HG03064 (cell line): ENCODE measurements around the gene MPL.
A peak's percentile ranks its signal among the peaks of the same experiment; 100 is the strongest.

Source experiments
- ATAC-seq: cut with Tn5 transposase; IDR thresholded peaks from one replicate; pipeline ENCODE4 v1.9.1; 2021; ENCODE audit warnings: low read depth; ENCODE audit not compliant: unreplicated experiment

Gene MPL

DNA sequence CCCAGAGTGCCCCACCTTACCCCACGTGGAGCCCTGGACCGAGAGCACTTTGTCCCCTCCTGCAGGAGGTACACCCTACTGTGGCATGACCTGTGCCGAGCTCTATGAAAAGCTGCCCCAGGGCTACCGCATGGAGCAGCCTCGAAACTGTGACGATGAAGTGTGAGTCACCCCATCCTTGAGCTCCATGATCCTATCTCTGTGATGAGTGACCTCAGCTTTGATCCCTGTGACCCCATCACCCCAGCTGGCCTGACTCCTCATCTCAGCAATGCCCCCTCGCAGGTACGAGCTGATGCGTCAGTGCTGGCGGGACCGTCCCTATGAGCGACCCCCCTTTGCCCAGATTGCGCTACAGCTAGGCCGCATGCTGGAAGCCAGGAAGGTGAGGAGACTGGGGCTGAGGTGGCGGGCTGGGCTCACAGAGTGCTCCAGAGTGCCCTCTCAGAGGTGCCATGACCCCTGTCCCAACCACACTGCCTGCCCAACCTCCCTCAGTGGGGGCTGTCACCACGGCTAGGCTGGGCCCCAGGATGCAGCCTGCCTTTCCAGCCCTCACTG, 16.2 kb upstream of the MPL start:
- no peak for ATAC-seq

DNA sequence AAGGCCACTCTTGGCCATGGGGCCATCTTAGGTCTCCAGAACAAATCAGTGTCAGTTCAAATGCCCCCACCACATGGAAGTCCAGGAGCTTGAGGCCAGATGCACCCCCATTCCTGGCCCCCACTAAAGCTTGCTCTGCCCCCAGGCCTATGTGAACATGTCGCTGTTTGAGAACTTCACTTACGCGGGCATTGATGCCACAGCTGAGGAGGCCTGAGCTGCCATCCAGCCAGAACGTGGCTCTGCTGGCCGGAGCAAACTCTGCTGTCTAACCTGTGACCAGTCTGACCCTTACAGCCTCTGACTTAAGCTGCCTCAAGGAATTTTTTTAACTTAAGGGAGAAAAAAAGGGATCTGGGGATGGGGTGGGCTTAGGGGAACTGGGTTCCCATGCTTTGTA, 15.1 kb upstream of the MPL start:
- ATAC-seq = no peak

DNA sequence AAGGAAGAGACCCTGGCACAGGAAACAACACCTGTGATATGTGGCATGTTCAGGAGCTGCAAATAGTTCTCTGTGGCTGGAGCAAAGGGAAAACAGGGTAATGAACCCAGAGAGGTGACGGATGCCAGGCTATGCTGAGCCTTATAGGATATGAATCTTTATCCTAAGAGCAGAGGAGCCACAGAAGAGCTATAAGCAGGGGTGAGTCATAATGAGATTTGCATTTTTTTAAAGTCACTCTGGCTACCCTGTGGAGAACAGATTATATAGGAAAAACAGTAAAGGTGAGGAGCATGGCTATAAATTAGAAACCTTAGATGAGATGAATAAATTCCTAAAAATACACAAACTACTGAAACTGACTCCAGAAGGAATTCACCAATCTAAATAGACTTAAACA, 12.8 kb upstream of the MPL start:
- ATAC-seq = no peak

DNA sequence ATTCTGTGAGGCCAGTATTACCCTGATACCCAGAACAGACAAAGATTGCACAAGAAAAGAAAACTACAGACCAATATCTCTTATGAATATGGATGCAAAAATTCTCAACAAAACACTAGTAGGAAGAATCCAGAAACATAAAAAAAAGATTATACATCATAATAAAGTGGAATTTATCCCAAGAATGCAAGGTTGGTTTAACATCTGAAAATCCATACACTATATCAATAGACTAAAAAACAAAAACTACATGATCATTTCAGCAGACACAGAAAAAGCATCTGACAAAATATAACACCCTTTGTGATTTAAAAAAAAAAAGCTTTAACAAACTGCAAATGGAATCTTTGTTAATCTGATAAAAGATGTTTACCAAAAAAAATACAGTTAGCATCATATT, 12.2 kb upstream of the MPL start:
- no peak for ATAC-seq

GRCh38 chr1:43327549-43328292, 9.9 kb upstream of the MPL start:
- ATAC-seq = no peak

DNA sequence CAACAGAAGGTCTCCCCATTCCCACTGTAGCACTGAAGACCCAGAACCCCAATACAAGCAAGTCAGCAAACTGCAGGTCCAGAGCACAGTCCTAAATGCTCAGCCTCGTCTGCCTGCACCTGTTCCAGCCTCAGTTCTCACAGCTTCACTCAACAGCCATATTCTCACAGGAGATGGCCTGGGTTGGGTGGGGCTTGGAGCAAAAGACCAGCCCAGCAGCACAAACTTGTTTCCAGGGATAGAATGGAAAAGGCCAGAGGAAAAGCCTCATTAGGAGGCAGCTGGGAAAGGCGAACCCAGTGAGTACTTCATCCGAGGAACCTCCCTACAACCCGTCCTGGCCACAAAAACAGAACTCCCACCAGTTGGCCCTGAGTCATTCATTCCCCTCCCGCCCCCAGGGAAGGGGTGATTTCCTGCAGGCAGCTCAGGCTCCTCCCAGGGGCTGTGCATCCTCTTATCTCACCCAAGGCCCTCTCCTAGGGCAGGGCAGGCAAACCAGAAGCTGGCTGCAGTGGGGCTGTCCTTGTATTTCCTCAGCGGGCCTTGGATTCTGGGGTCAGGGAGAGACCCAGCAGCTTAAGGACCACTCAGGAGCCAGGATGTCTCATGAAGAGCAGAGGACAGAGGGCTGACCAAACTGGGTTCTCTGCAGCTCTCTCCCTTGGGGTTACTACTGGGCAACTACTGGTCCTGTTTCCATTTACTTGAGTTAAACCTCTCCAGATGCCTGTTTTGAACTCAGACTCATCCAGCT, 7.4 kb upstream of the MPL start:
- ATAC-seq = no peak

DNA sequence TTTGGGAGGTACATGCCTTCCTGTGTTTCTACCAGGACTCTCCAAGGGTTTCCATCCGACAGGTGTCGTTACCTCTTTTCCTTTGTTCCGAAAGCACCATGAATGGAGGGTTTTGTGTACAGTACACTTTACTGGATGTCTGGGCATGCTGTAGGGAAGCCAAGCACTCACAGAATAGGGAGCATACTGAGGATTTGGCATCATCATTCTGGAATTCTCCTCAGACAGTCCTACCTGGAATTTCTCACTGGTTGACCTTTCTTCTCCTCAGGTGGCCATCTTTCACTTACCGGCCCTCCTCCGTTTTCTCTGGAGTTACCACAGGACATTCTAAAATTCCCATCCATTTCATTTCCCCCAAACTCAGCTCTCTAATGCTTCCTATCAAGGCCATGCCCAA, 5.9 kb upstream of the MPL start:
- ATAC-seq = no peak

DNA sequence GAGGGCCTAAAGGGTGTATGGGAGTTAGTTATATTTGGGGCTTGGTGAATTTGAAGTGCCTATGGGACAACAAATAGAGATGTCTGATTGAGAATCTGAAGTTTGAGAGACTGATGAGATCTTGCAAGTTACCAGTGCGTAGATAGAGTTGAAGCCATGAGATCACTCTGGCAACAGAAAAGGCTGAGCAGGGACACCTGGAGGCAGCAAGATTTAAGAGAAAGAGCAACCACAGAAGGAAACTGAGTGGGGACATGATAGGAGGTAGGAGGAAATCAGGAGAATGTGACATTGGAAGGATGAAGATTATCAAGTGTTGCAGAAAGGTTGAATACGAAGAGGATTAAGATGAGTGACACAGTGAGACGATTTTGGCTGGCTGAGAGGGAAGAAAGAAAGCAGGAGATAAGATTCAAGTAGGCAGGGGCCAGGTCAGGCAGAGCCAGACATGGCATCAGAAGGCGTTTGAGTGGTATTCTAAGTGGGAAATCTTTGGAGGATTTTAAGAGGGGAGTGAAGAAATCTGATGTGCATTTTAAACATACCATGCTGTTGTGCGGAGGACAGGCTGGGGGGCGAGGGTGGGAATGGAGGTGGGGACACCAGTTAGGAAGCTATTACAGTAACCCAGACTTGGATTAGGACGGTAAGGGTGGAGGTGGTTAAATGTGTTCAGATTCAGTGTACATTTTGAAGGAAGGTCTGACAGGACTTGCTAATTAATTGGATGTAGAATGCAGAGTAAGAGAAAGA, 3.0 kb upstream of the MPL start:
- ATAC-seq = no peak

DNA sequence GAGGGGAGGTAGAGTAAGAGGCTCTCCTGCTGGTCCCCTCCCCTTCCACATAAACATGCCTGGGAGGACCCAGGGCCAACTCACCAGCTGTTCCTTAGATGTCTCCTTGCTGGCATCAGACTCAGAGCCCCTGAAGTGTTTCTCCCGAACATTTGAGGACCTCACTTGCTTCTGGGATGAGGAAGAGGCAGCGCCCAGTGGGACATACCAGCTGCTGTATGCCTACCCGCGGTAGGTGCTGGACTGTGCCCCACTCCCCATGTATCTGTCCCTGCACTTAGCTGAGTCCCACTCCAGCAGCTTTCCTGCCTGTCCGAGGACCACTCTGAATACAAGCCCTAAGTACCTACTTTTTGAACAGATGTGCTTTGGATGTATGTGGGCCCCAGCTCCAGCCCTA, 383 bp downstream of the MPL start:
- no peak for ATAC-seq

GRCh38 chr1:43339584-43340232, 2.1 kb downstream of the MPL start:
- ATAC-seq = no peak

- no peak for ATAC-seq
Measured at GRCh38 chr1:43340559-43340958, 2.9 kb downstream of the MPL start.

GRCh38 chr1:43344267-43344850, 6.7 kb downstream of the MPL start:
- no peak for ATAC-seq

GRCh38 chr1:43345120-43345519, 7.5 kb downstream of the MPL start:
- ATAC-seq = no peak

DNA sequence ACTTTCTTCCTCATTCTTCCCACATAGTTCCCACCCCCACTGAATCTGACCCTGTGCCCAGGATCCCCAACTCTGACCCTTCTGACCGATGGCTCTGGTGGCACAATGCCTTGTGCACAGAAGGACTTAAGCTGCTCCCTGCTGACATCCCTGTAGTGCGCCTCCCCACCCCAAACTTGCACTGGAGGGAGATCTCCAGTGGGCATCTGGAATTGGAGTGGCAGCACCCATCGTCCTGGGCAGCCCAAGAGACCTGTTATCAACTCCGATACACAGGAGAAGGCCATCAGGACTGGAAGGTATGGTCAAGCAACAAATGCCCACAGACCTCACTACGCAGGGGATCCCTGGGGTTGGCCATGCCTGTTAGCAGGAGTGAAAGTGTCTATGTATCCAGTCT, 9.0 kb downstream of the MPL start:
- no peak for ATAC-seq

DNA sequence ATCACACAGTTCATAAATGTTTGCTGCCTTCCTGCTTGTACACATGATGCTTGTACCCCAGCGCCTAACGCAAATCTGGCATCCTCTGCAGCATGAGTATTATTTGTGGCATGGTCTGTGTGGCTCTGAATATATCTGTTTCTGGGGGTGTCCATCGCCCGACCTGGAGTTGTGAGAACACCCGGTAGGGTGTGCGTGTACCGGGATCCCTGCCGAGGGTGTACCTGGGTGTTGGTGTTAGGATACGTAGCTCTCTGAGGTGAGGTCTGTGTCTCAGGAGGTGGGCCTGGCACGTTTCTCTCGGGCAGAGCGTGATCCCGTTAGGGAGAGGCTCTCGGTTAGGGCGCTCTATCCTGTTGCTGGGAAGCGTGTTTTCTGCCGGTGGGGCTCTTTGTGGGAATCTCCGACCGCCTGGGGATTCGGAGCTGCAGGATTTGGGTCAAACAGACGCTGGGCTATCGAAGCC, 10.8 kb downstream of the MPL start:
- no peak for ATAC-seq

GRCh38 chr1:43348809-43349593, 11.4 kb downstream of the MPL start:
- ATAC-seq = peak; percentile 65

DNA sequence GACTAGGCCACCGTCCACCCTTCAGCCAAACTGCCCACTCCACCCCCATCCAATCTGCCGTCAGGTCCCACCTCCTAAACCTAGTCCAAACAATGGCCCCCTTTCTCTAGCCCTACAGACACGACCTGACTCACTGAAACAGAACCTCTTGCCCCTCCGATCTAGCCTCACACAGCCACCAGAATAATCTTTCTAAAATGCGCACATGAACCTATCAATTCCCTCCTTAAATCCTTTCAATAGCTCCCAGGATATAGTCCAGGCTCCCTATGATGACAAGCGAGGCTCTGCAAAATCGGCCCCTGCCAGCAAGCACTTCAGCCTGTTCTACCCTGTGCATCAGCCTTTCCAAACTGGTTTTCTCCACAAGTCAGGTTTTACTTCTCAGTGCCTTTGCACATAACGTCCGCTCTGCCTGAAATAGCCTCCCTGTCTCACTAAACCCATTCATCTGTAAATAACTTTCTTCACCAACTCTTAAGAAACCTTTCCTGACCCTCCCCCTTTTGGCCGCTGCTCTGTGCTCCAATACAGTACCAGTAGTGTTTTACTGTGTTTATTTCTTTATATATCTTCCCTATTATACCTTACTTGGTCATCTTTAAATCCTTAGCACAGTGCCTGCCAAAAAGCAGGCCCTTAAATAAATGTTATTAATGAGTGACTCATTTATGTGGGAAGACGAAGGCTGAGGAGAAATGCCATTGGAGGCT, 12.1 kb downstream of the MPL start:
- no peak for ATAC-seq

DNA sequence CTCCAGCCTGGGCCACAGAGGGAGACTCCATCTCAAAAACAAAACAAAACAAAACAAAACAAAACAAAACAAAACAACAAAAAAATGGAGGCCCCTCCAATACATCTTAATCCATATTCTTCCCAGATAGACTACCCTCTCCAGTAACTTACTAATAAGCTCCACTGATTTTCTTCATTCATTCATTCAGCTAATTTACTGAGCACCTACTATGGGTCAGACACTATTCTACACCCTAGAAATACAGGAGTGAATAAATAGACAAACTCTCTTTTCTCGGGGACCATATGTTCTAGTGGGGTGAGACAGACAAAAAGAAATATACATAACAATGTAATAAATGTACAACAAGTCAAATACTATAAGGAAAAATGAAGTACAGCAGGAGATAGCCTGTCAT, 13.4 kb downstream of the MPL start:
- no peak for ATAC-seq
